ENCODE data around the gene SGSM1.

DNA sequence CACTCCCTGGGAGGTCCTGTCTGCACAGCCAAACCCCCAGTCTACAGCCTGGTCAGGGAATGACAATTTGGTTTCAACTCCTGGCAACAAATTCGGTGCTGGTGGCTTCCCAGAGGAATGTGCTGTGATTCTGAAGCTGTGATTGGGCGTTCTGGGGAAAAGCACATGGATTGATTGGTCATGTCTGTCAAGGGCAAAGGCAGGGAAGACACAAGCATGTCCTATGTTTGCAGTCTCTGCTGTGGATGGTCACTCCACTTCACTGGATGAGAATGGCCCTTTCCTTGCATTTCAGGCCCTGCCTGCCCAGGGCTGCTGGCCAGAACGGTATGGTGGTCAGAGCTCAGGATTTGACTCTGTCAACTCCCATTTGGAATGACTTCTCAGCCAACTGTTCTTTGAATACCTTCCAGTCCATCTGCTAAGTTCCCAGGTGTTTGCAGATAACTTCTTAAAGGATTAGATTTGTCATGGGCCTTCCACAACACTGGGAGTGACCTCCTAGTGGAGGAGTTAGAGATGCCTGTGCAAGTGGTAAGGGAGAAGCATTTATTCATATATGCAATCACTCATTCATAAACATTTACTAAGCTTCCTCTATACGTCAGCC, 42.7 kb downstream of the SGSM1 start:
- TF ChIP-seq, protein P1, sequence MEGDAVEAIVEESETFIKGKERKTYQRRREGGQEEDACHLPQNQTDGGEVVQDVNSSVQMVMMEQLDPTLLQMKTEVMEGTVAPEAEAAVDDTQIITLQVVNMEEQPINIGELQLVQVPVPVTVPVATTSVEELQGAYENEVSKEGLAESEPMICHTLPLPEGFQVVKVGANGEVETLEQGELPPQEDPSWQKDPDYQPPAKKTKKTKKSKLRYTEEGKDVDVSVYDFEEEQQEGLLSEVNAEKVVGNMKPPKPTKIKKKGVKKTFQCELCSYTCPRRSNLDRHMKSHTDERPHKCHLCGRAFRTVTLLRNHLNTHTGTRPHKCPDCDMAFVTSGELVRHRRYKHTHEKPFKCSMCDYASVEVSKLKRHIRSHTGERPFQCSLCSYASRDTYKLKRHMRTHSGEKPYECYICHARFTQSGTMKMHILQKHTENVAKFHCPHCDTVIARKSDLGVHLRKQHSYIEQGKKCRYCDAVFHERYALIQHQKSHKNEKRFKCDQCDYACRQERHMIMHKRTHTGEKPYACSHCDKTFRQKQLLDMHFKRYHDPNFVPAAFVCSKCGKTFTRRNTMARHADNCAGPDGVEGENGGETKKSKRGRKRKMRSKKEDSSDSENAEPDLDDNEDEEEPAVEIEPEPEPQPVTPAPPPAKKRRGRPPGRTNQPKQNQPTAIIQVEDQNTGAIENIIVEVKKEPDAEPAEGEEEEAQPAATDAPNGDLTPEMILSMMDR (IDR thresholded peaks at IDR 0.05): no peak
- TF ChIP-seq POLR2A (IDR thresholded peaks at IDR 0.05): no peak
